ENCODE data around the gene NAV2.

- no peak for TF ChIP-seq POLR2A (IDR thresholded peaks at IDR 0.05)
- no peak for TF ChIP-seq EP300 (IDR thresholded peaks at IDR 0.05)
- no peak for TF ChIP-seq CTCF (IDR thresholded peaks at IDR 0.05)
These were observed 316.6 kb downstream of the NAV2 start for GRCh38 chr11:20029193-20029592.
